ENCODE measurements around the gene BIRC5.

BIRC5 gene

GRCh38 chr17:78268951-78269905 lies 55.2 kb downstream of the BIRC5 start:
- no peak overlapping the region for H3K27ac ChIP-seq
- TF ChIP-seq CTCF (conservative IDR thresholded peaks at IDR 0.05) = no peak
- TF ChIP-seq ZFX (IDR thresholded peaks at IDR 0.05) = no peak

- TF ChIP-seq CTCF (conservative IDR thresholded peaks at IDR 0.05) (no peak), ZFX (IDR thresholded peaks at IDR 0.05) (no peak)
- H3K27ac ChIP-seq = no peak overlapping the region
Measured at GRCh38 chr17:78269955-78270381, 55.9 kb downstream of the BIRC5 start.

DNA sequence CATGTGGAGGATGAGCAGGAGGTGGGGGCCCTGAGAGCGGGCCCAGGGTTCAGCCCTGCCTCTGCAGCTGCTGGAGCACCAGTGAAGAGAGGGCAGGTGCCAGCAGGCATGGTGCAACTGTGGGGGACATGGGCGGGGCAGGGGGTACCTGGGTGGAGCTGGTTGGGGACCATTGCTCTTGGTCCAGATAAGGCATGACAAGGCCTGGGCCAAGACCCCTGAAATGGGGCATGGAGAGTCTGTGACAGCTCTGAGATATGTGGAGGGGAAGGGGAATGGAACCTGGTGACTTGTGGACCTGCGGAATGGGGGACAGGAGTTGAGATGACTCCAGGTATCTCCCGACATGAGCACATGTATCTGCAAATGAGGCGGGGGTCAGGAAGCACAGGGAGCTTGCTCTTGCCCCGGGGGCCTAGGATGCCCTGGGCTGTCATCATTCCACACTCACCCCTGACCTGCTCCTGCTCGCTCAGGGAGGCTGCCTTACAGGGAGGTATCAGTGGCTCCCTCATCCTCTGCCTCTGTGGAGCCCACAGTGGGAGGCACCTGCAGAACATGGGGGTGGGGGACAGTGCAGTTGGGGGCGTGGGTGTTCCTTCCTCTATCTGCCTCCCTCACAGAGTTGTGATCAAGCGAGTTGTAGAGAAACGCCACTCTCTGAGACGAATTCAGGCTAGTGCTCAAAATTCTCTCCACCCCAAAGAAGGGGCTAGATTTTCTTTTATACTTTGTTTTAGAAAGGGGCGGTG lies 57.5 kb downstream of the BIRC5 start:
- TF ChIP-seq ZFX (IDR thresholded peaks at IDR 0.05) (no peak), CTCF (conservative IDR thresholded peaks at IDR 0.05) (no peak)
- H3K27ac ChIP-seq = no peak overlapping the region

- TF ChIP-seq CTCF (conservative IDR thresholded peaks at IDR 0.05) = no peak
- TF ChIP-seq ZFX (IDR thresholded peaks at IDR 0.05) = no peak
- no peak overlapping the region for H3K27ac ChIP-seq
Measured at GRCh38 chr17:78272181-78272913, 58.3 kb downstream of the BIRC5 start.

GRCh38 chr17:78272914-78273258 lies 58.8 kb downstream of the BIRC5 start:
- H3K27ac ChIP-seq = no peak overlapping the region
- TF ChIP-seq ZFX (IDR thresholded peaks at IDR 0.05) (no peak), CTCF (conservative IDR thresholded peaks at IDR 0.05) (no peak)

GRCh38 chr17:78273813-78274212 lies 59.8 kb downstream of the BIRC5 start:
- no peak overlapping the region for H3K27ac ChIP-seq
- no peak for TF ChIP-seq ZFX (IDR thresholded peaks at IDR 0.05)
- TF ChIP-seq CTCF (conservative IDR thresholded peaks at IDR 0.05) = no peak
